Measurements from ENCODE around the gene STIM2.

DNA sequence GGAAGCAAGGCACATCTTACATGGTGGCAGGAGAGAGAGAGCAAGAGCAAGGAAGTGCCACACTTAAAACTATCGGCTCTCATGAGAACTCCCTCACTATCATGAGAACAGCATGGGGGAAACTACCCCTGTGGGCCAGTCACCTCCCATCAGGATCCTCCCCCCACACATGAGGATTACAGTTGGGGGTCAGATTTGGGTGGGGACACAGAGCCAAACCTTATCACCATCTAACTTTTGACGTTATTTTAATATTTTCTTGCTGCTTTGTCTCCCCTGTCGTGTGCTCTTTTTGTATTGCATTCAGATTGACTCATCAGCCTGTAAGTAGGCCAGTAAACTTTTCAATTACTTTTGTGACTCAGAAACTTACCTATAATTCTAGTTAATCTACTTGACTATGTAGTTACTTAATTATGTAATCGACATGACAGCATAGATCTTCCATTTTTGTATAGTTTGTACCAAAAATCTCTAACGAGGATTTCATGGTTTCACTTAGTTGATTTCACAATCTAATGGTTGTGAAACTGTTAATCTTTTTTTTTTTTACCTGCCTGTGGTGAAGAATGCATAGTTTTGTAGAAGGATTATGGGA is 18.3 kb downstream of the STIM2 start:
- TF ChIP-seq CTCF (conservative IDR thresholded peaks at IDR 0.05) (no peak), ZFX (IDR thresholded peaks at IDR 0.05) (no peak)

Measured in C4-2B (cell line).